Caco-2 (cell line): ENCODE data around the gene FRMD4A. TPM values are rescaled to one million over a fixed set of nuclear protein-coding genes. Genes with fewer than 3 reads are reported as not detected.

Source experiments
- BruUV-seq: library from RNA; stranded (reverse); fragments of 400-500 nt; replicated peaks from 2 replicates; lab custom pipeline; 2021; lab: Mats Ljungman, UMichigan
- CTCF ChIA-PET: fragments of 300-600 bp; sonication (Branson Sonifier 250); formaldehyde crosslinking; loops from one replicate; lab custom pipeline; 2022; ENCODE audit warnings: antibody characterized with exemption; lab: Charles Lee
- POLR2A ChIA-PET: fragments of 300-600 bp; sonication (Branson Sonifier 250); formaldehyde crosslinking; loops from one replicate; lab custom pipeline; 2022; ENCODE audit warnings: antibody characterized with exemption; lab: Charles Lee
- DNase-seq, 2 experiments: peaks; one replicate each; pipeline versions ENCODE4 v3.0.0 to v3.0.0-alpha.2; 2020 to 2022
- H3K27me3 ChIP-seq: replicated peaks from 2 replicates; pipeline ENCODE4 v1.6.0; 2011; ENCODE audit warnings: low read length; ENCODE audit not compliant: control insufficient read depth, insufficient read depth
- H3K36me3 ChIP-seq: 2 replicates; pipeline ENCODE4 v1.5.1; 2011; ENCODE audit warnings: low read length; ENCODE audit not compliant: control insufficient read depth, insufficient read depth
- H3K4me1 ChIP-seq: fragments of 250-450 bp; sonication (Bioruptor Pico); 2 replicates; pipeline ENCODE4 v1.5.1; 2020; ENCODE audit warnings: mild to moderate bottlenecking
- H3K4me3 ChIP-seq: 2 replicates; pipeline ENCODE4 v1.5.1; 2011; ENCODE audit warnings: low read depth, mild to moderate bottlenecking, control low read depth, low read length
- H3K9me3 ChIP-seq: fragments of 250-450 bp; sonication (Bioruptor Pico); 2 replicates; pipeline ENCODE4 v1.5.1; 2020; ENCODE audit warnings: mild to moderate bottlenecking, moderate library complexity
- H3K27ac Mint-ChIP-seq: one replicate; pipeline ENCODE4 v1.8.0; 2022; ENCODE audit warnings: mixed read lengths; ENCODE audit not compliant: unreplicated experiment
- H3K27me3 Mint-ChIP-seq: one replicate; pipeline ENCODE4 v1.8.0; 2022; ENCODE audit warnings: mixed read lengths; ENCODE audit not compliant: insufficient read depth, unreplicated experiment
- H3K36me3 Mint-ChIP-seq: one replicate; pipeline ENCODE4 v1.8.0; 2022; ENCODE audit warnings: mild to moderate bottlenecking, mixed read lengths; ENCODE audit not compliant: insufficient read depth, unreplicated experiment
- H3K4me1 Mint-ChIP-seq: one replicate; pipeline ENCODE4 v1.8.0; 2022; ENCODE audit warnings: low read depth, mixed read lengths; ENCODE audit not compliant: unreplicated experiment
- H3K4me3 Mint-ChIP-seq: one replicate; pipeline ENCODE4 v1.8.0; 2022; ENCODE audit warnings: mild to moderate bottlenecking, moderate library complexity, mixed read lengths; ENCODE audit not compliant: unreplicated experiment
- H3K9me3 Mint-ChIP-seq: one replicate; pipeline ENCODE4 v1.8.0; 2022; ENCODE audit warnings: mixed read lengths; ENCODE audit not compliant: unreplicated experiment
- intact Hi-C: fragments of 100-400 bp; cut with micrococcal nuclease; formaldehyde crosslinking; loops from one replicate; pipeline ENCODE4 v1.10.0; 2022; ENCODE audit not compliant: unreplicated experiment
- total RNA-seq: library from RNA; stranded (reverse); gene quantifications from 2 replicates; pipeline ENCODE4 v1.2.3, GENCODE V29; 2022
- TF ChIP-seq, protein P1 (sequence below), 2 experiments: fragments of 200-600 bp in 1 of 2; IDR thresholded peaks; 1 replicate in 1 of 2; 2 replicates in 1 of 2; pipeline versions ENCODE4 v1.5.1 to v1.8.0; 2011 to 2022; ENCODE audit warnings: antibody characterized with exemption in 1 of 2, control low read depth in 1 of 2, inconsistent platforms in 1 of 2, low read depth in 1 of 2, low read length in 1 of 2, mild to moderate bottlenecking in 1 of 2, moderate library complexity in 1 of 2; ENCODE audit not compliant: insufficient read depth in 1 of 2, severe bottlenecking in 1 of 2, unreplicated experiment in 1 of 2

FRMD4A gene
- total RNA-seq, 1 experiment from 2014 or later: 52.1 TPM

DNA sequence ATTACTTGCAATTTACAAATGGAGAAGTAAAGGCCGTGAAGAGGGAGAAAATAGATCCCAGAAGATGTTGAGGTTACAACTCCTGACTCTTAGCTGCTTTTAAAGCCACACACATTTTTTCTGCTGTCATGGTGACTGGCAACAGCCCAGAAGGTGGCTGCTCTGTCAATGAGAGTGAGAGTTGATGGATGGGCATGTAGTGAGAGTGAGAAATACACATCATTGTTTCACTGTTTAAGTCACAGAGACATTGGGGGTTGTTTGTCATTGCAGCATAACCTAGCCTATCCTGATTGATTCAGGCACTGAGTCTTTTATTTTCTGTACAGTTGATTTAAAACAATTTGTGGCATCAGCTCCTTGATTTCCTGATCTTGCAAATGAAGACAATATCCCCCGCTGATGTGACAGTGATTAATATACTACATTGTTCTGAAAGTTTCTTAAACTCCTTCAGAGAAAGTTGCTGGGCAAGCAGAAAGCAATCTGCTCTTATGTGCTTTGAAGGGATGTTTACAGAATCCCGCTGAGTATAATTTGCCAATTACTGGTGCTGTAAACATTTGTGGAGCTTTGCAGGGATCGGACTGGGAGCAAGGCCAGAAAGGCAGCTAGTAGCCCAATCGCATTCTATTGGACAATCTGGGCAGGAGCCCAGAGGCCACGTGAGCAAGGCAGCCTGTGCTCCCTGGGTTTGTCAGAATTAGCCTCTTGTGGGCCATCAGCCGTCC, 514.4 kb downstream of the FRMD4A start:
- POLR2A ChIA-PET: no interaction called here
- Mint-ChIP-seq H3K36me3 (no peaks in the 10 kb centered on the region), H3K9me3 (no peaks in the 10 kb centered on the region), H3K4me1 (no peaks in the 10 kb centered on the region), H3K4me3 (no peak overlapping the region), H3K27me3 (peaks cover 15% of the 10 kb centered on the region), H3K27ac (no peak overlapping the region)
- TF ChIP-seq, protein P1, sequence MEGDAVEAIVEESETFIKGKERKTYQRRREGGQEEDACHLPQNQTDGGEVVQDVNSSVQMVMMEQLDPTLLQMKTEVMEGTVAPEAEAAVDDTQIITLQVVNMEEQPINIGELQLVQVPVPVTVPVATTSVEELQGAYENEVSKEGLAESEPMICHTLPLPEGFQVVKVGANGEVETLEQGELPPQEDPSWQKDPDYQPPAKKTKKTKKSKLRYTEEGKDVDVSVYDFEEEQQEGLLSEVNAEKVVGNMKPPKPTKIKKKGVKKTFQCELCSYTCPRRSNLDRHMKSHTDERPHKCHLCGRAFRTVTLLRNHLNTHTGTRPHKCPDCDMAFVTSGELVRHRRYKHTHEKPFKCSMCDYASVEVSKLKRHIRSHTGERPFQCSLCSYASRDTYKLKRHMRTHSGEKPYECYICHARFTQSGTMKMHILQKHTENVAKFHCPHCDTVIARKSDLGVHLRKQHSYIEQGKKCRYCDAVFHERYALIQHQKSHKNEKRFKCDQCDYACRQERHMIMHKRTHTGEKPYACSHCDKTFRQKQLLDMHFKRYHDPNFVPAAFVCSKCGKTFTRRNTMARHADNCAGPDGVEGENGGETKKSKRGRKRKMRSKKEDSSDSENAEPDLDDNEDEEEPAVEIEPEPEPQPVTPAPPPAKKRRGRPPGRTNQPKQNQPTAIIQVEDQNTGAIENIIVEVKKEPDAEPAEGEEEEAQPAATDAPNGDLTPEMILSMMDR (IDR thresholded peaks at IDR 0.05; ENCODE audit: insufficient read depth in 1 of 2, low read depth in 1 of 2, low read length in 1 of 2, severe bottlenecking in 1 of 2, unreplicated experiment in 1 of 2): no peak
- H3K4me1 ChIP-seq: no peaks in the 10 kb centered on the region
- 0 out of 2 replicates have a peak, but pooled peaks cover 9% of the 10 kb centered on the region for H3K9me3 ChIP-seq
- peaks cover 3% of the 10 kb centered on the region for H3K27me3 ChIP-seq
- CTCF ChIA-PET: no interaction called here
- DNase-seq: no peak
- intact Hi-C loops: loop anchor here (2.0 kb wide), 1 partner anchor 36 kb away; no protein-coding TSS in a partner anchor
- H3K4me3 ChIP-seq: no peak overlapping the region
- BruUV-seq: no TSS peak
- H3K36me3 ChIP-seq: no peaks in the 10 kb centered on the region

DNA sequence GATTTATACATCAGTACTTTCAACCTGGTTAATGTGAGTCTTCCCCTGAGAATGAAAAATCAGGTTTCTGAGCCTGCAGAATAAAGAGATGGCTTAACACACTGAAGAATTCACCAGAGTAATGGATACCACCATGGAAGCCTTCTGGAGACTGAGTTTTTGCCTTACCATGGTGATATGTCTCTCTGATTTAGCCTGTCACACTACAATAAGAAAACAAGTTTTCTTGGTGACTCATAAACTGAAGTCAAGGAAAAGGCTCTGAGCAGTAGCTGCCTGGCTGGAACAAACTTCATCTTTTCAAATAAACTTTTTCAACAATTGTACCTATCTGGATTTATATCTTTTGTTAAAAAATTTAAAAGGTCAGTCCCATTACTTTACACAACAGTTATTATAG, 515.0 kb downstream of the FRMD4A start:
- no peaks in the 10 kb centered on the region for H3K4me1 ChIP-seq
- no peaks in the 10 kb centered on the region for H3K27me3 ChIP-seq
- Mint-ChIP-seq H3K4me3 (no peak overlapping the region), H3K27me3 (peaks cover 11% of the 10 kb centered on the region), H3K9me3 (no peaks in the 10 kb centered on the region), H3K27ac (no peak overlapping the region), H3K36me3 (no peaks in the 10 kb centered on the region), H3K4me1 (no peaks in the 10 kb centered on the region)
- H3K9me3 ChIP-seq: 0 out of 2 replicates have a peak, but pooled peaks cover 9% of the 10 kb centered on the region
- no peaks in the 10 kb centered on the region for H3K36me3 ChIP-seq
- POLR2A ChIA-PET: no interaction called here
- no peak overlapping the region for H3K4me3 ChIP-seq
- intact Hi-C loops: loop anchor here (2.0 kb wide), 1 partner anchor 37 kb away; no protein-coding TSS in a partner anchor
- BruUV-seq: no TSS peak
- CTCF ChIA-PET: no interaction called here
- TF ChIP-seq, protein P1 (IDR thresholded peaks at IDR 0.05; ENCODE audit: insufficient read depth in 1 of 2, low read depth in 1 of 2, low read length in 1 of 2, severe bottlenecking in 1 of 2, unreplicated experiment in 1 of 2): no peak
- DNase-seq: no peak

DNA sequence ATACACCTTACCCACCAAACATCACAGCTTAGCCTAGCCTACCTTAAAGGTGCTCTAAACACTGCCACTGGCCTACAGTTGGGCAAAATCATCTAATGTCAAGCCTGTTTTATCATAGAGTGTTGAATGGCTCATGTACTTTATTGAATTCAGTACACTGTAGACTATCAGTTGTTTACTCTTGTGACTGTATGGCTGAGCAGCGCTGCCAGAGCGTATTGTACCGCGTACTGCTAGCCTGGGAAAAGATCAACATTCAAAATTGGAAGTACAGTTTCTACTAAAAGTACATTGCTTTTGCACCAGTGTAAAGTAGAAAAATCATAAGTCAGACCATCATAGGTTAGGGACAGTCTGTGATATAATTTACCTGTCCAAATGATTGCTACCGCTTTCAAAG, 517.2 kb downstream of the FRMD4A start:
- Mint-ChIP-seq H3K4me1 (peaks cover 12% of the 10 kb centered on the region), H3K4me3 (no peak overlapping the region), H3K9me3 (no peaks in the 10 kb centered on the region), H3K27me3 (peaks cover 3% of the 10 kb centered on the region), H3K27ac (no peak overlapping the region), H3K36me3 (no peaks in the 10 kb centered on the region)
- CTCF ChIA-PET: no interaction called here
- POLR2A ChIA-PET: no interaction called here
- Histone ChIP-seq H3K27me3 (no peaks in the 10 kb centered on the region), H3K9me3 (0 out of 2 replicates have a peak, but pooled peaks cover 9% of the 10 kb centered on the region), H3K36me3 (no peaks in the 10 kb centered on the region), H3K4me1 (peaks cover 11% of the 10 kb centered on the region), H3K4me3 (no peak overlapping the region)
- TF ChIP-seq, protein P1 (IDR thresholded peaks at IDR 0.05; ENCODE audit: insufficient read depth in 1 of 2, low read depth in 1 of 2, low read length in 1 of 2, severe bottlenecking in 1 of 2, unreplicated experiment in 1 of 2): no peak
- no TSS peak for BruUV-seq
- no peak for DNase-seq
- intact Hi-C loops: no loop called here
